ENCODE measurements around the gene SSU72. TPM values are rescaled to one million over a fixed set of nuclear protein-coding genes. Genes with fewer than 3 reads are reported as not detected.

Gene SSU72
- total and polyA plus RNA-seq, 2 donors (not counting 3 experiments of a cell fraction or from before 2014, with no cell fraction given): 85.9 to 129 TPM

DNA sequence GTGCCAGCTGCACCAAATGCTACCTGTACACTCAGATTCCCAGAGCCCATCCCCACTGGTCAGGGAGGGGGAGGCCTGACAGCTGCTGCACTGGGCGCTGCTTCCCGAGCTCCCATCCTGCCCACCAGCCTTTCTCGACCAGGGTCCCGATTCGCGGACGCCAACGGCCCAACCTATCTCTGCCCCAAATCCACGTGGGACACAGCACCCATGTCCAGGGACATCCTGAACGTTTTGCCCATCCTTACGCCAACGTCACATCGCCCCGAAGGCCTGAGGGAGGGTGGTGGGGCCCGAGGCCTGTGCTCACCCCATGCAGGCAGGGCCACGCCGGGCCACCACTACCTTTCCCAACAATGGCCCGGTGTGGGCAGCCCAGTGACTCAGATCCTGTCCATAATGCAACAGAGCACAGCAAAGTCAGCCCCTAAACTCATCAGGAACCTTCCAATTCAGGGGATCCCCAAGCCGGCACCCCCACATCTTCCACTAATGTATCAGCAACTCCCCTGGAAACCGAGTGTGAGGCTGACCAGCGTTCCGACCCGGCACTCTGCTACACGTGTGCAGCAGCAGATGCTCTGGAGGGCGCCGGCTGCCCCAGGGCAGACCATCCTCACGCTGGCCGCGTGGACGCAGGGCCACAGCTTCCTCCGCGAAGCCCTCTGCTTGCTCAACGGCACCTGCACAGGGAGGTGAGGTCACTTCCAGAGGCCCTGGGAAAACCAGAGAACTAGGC is 23.0 kb downstream of the SSU72 start:
- BruUV-seq (replicated peaks): no TSS peak
- no peaks in the 10 kb centered on the region for H3K9me1 ChIP-seq (replicated peaks; ENCODE audit: control insufficient read depth, extremely low read depth, insufficient read depth, low read length)
- dilution Hi-C loops (cut with MboI; ENCODE audit: extremely low pct_ligation_motif_present, low sequenced_read_pairs) (no loop called here), intact Hi-C loops (cut with micrococcal nuclease) (no loop called here)
- no peak overlapping the region for H3K9ac ChIP-seq (replicated peaks; ENCODE audit: extremely low read depth, insufficient read depth, low read length)
- CTCF ChIA-PET: interaction anchor here (1.2 kb wide), 1 partner anchor 354 kb away, joined by 3 read pairs; no protein-coding TSS in a partner anchor
- no peak overlapping the region for H3K4me3 ChIP-seq (replicated peaks in 1 of 3; ENCODE audit: insufficient read depth in 1 of 3, low read depth in 1 of 3, low read length in 3 of 3)
- H3K9me3 ChIP-seq (replicated peaks; ENCODE audit: control insufficient read depth, insufficient read depth, low read length): no peaks in the 10 kb centered on the region
- H3K27ac ChIP-seq (ENCODE audit: insufficient read depth, low read depth, low read length): no peak overlapping the region
- no peak for FAIRE-seq
- no peak for TF ChIP-seq MYC (IDR thresholded peaks at IDR 0.05; ENCODE audit: low read depth, low read length)
- TF ChIP-seq FOS (IDR thresholded peaks at IDR 0.05; ENCODE audit: borderline replicate concordance, insufficient read depth, low read length): no peak
- no peak for TF ChIP-seq EZH2 (IDR thresholded peaks at IDR 0.05; ENCODE audit: borderline replicate concordance, low read depth, low read length, severe bottlenecking)
- TF ChIP-seq POLR2AphosphoS5 (IDR thresholded peaks at IDR 0.05; ENCODE audit: insufficient read depth, low read depth, low read length): no peak
- no peak for TF ChIP-seq JUN (IDR thresholded peaks at IDR 0.05; ENCODE audit: borderline replicate concordance, insufficient read depth, insufficient read length, low read depth)
- TF ChIP-seq, protein P1, sequence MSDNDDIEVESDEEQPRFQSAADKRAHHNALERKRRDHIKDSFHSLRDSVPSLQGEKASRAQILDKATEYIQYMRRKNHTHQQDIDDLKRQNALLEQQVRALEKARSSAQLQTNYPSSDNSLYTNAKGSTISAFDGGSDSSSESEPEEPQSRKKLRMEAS (IDR thresholded peaks at IDR 0.05; ENCODE audit: insufficient read depth, insufficient read length): no peak
- TF ChIP-seq, protein P2, sequence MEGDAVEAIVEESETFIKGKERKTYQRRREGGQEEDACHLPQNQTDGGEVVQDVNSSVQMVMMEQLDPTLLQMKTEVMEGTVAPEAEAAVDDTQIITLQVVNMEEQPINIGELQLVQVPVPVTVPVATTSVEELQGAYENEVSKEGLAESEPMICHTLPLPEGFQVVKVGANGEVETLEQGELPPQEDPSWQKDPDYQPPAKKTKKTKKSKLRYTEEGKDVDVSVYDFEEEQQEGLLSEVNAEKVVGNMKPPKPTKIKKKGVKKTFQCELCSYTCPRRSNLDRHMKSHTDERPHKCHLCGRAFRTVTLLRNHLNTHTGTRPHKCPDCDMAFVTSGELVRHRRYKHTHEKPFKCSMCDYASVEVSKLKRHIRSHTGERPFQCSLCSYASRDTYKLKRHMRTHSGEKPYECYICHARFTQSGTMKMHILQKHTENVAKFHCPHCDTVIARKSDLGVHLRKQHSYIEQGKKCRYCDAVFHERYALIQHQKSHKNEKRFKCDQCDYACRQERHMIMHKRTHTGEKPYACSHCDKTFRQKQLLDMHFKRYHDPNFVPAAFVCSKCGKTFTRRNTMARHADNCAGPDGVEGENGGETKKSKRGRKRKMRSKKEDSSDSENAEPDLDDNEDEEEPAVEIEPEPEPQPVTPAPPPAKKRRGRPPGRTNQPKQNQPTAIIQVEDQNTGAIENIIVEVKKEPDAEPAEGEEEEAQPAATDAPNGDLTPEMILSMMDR (IDR thresholded peaks at IDR 0.05; ENCODE audit: extremely low read depth in 1 of 2, insufficient read depth in 1 of 2, low read depth in 1 of 2, low read length in 2 of 2): no peak
- no peak for TF ChIP-seq GATA2 (IDR thresholded peaks at IDR 0.05; ENCODE audit: insufficient read depth, insufficient read length, low read depth, low read length)
- no peak for TF ChIP-seq POLR2A (IDR thresholded peaks at IDR 0.05; ENCODE audit: low read depth, low read length)
- POLR2A ChIA-PET: no interaction called here
- no peaks in the 10 kb centered on the region for H3K36me3 ChIP-seq (ENCODE audit: control insufficient read depth in 2 of 2, extremely low read depth in 1 of 2, insufficient read depth in 2 of 2, low read length in 2 of 2)
- H3K27me3 ChIP-seq (ENCODE audit: control insufficient read depth in 2 of 2, insufficient read depth in 2 of 2, low read length in 2 of 2): no peaks in the 10 kb centered on the region
- no peak for DNase-seq (ENCODE audit: low read depth, low spot score)
- no peak overlapping the region for H3K4me2 ChIP-seq (ENCODE audit: insufficient read depth, low read length)
- no peaks in the 10 kb centered on the region for H4K20me1 ChIP-seq (replicated peaks; ENCODE audit: control insufficient read depth, extremely low read depth, insufficient read depth, low read length)
- H3K4me1 ChIP-seq (ENCODE audit: control insufficient read depth, extremely low read depth, insufficient read depth, low read length): no peaks in the 10 kb centered on the region
- no peak overlapping the region for H2AFZ ChIP-seq (ENCODE audit: low read depth, low read length)
- peaks cover 8% of the 10 kb centered on the region for H3K79me2 ChIP-seq (ENCODE audit: control insufficient read depth, insufficient read depth, low read length)
